Calu3 (cell line): ENCODE measurements around the gene KLKB1. TPM values are rescaled to one million over a fixed set of nuclear protein-coding genes. Genes with fewer than 3 reads are reported as not detected.

Source experiments
- BruUV-seq: library from RNA; stranded (reverse); fragments of 400-500 nt; replicated peaks from 2 replicates; lab custom pipeline; 2021; lab: Mats Ljungman, UMichigan
- CTCF ChIA-PET: fragments of 300-600 bp; sonication (Branson Sonifier 250); formaldehyde crosslinking; loops from one replicate; lab custom pipeline; 2022; ENCODE audit warnings: antibody characterized with exemption; lab: Charles Lee
- DNase-seq: peaks from one replicate; pipeline ENCODE4 v3.0.0; 2022
- H3K27ac Mint-ChIP-seq: one replicate; pipeline ENCODE4 v1.8.0; 2022; ENCODE audit warnings: mixed read lengths; ENCODE audit not compliant: unreplicated experiment
- H3K27me3 Mint-ChIP-seq: one replicate; pipeline ENCODE4 v1.8.0; 2022; ENCODE audit warnings: mixed read lengths; ENCODE audit not compliant: unreplicated experiment
- H3K36me3 Mint-ChIP-seq: one replicate; pipeline ENCODE4 v1.8.0; 2022; ENCODE audit warnings: mild to moderate bottlenecking, moderate library complexity, mixed read lengths; ENCODE audit not compliant: insufficient read depth, unreplicated experiment
- H3K4me1 Mint-ChIP-seq: one replicate; pipeline ENCODE4 v1.8.0; 2022; ENCODE audit warnings: mild to moderate bottlenecking, low read depth, mixed read lengths; ENCODE audit not compliant: unreplicated experiment
- H3K4me3 Mint-ChIP-seq: one replicate; pipeline ENCODE4 v1.8.0; 2022; ENCODE audit warnings: mild to moderate bottlenecking, low read depth, moderate library complexity, mixed read lengths; ENCODE audit not compliant: unreplicated experiment
- H3K9me3 Mint-ChIP-seq: one replicate; pipeline ENCODE4 v1.8.0; 2022; ENCODE audit warnings: low read depth, mixed read lengths; ENCODE audit not compliant: unreplicated experiment
- intact Hi-C: fragments of 100-400 bp; cut with micrococcal nuclease; formaldehyde crosslinking; loops from one replicate; pipeline ENCODE4 v1.10.0; 2022; ENCODE audit not compliant: unreplicated experiment
- total RNA-seq: library from RNA; stranded (reverse); gene quantifications from 2 replicates; pipeline ENCODE4 v1.2.3, GENCODE V29; 2022
- TF ChIP-seq, protein P1 (sequence below): fragments of 200-600 bp; IDR thresholded peaks from one replicate; pipeline ENCODE4 v1.8.0; 2022; ENCODE audit warnings: antibody characterized with exemption; ENCODE audit not compliant: unreplicated experiment

Gene KLKB1
- total RNA-seq, 1 experiment from 2014 or later: 2.9 TPM

- H3K9me3 Mint-ChIP-seq: no peaks in the 10 kb centered on the region
- no peak for DNase-seq
- H3K27me3 Mint-ChIP-seq: no peaks in the 10 kb centered on the region
- intact Hi-C loops: no loop called here
- CTCF ChIA-PET: no interaction called here
- TF ChIP-seq, protein P1, sequence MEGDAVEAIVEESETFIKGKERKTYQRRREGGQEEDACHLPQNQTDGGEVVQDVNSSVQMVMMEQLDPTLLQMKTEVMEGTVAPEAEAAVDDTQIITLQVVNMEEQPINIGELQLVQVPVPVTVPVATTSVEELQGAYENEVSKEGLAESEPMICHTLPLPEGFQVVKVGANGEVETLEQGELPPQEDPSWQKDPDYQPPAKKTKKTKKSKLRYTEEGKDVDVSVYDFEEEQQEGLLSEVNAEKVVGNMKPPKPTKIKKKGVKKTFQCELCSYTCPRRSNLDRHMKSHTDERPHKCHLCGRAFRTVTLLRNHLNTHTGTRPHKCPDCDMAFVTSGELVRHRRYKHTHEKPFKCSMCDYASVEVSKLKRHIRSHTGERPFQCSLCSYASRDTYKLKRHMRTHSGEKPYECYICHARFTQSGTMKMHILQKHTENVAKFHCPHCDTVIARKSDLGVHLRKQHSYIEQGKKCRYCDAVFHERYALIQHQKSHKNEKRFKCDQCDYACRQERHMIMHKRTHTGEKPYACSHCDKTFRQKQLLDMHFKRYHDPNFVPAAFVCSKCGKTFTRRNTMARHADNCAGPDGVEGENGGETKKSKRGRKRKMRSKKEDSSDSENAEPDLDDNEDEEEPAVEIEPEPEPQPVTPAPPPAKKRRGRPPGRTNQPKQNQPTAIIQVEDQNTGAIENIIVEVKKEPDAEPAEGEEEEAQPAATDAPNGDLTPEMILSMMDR: no peak
- peaks cover 5% of the 10 kb centered on the region for H3K36me3 Mint-ChIP-seq
- no peak overlapping the region for H3K27ac Mint-ChIP-seq
- no TSS peak for BruUV-seq
- H3K4me1 Mint-ChIP-seq: no peaks in the 10 kb centered on the region
- no peak overlapping the region for H3K4me3 Mint-ChIP-seq
These were observed 22.8 kb downstream of the KLKB1 start for GRCh38 chr4:186249785-186250754.

GRCh38 chr4:186250760-186251159, 23.5 kb downstream of the KLKB1 start:
- no peak overlapping the region for H3K4me3 Mint-ChIP-seq
- CTCF ChIA-PET: no interaction called here
- no peaks in the 10 kb centered on the region for H3K4me1 Mint-ChIP-seq
- no peaks in the 10 kb centered on the region for H3K27me3 Mint-ChIP-seq
- no peak overlapping the region for H3K27ac Mint-ChIP-seq
- intact Hi-C loops: no loop called here
- H3K36me3 Mint-ChIP-seq: peaks cover 5% of the 10 kb centered on the region
- no peak for DNase-seq
- H3K9me3 Mint-ChIP-seq: no peaks in the 10 kb centered on the region
- BruUV-seq: no TSS peak
- TF ChIP-seq, protein P1: no peak

DNA sequence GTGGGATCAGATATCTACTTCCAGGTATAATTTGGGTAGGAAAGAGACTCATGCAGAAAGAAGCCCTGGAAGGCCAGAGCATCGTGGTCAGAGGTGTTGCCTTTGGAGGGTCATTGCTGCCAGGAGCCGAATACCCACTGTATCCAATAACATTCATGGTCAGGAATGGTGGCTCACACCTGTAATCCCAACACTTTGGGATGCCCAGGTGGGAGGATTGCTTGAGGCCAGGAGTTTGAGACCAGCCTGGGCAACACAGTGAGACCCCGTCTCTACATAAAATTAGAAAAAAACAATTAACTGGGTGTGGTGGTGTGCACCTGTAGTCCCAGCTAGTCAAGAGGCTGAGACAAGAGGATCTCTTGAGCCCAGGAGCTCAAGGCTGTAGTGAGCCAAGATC, 27.8 kb downstream of the KLKB1 start:
- no TSS peak for BruUV-seq
- H3K36me3 Mint-ChIP-seq: peaks cover 7% of the 10 kb centered on the region
- TF ChIP-seq, protein P1: no peak
- CTCF ChIA-PET: no interaction called here
- no peak for DNase-seq
- no peaks in the 10 kb centered on the region for H3K9me3 Mint-ChIP-seq
- H3K4me3 Mint-ChIP-seq: no peak overlapping the region
- H3K4me1 Mint-ChIP-seq: peaks cover 4% of the 10 kb centered on the region
- intact Hi-C loops: no loop called here
- H3K27me3 Mint-ChIP-seq: no peaks in the 10 kb centered on the region
- no peak overlapping the region for H3K27ac Mint-ChIP-seq

DNA sequence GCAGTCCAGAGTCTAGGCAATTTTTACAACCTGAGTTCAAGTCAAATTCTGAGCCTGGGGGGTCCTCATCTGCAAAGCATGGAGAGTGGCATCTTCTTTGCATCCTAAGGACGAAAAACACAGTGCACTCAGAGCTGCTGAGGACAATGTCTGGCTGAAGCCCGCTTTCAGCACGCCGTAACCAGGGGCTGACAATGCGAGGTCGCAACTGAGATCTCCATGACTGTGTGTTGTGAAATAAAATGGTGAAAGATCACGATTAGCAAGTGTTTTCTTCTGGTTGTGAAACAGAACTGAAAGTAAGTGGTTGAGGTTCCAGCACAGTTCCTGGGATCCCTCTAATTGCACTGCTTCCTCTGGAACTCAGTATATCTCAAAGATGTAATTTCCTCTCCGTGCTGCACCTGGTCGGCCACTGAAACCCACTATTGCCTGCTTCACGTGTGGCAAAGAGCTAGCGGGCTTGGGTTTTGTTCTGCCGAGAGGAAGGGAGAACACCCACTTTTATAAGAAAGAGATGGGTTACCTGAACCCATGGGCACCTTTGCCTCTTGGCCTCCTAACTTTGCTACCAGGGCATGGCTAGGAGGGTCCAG, 31.0 kb downstream of the KLKB1 start:
- peaks cover 14% of the 10 kb centered on the region for H3K36me3 Mint-ChIP-seq
- intact Hi-C loops: no loop called here
- peaks cover 14% of the 10 kb centered on the region for H3K4me1 Mint-ChIP-seq
- DNase-seq: no peak
- TF ChIP-seq, protein P1: no peak
- CTCF ChIA-PET: no interaction called here
- no TSS peak for BruUV-seq
- H3K27ac Mint-ChIP-seq: no peak overlapping the region
- no peaks in the 10 kb centered on the region for H3K27me3 Mint-ChIP-seq
- H3K9me3 Mint-ChIP-seq: no peaks in the 10 kb centered on the region
- no peak overlapping the region for H3K4me3 Mint-ChIP-seq
